Effector CD8-positive, alpha-beta T cell (primary cell): ENCODE results near the gene DNAH17.
A peak's percentile ranks its signal among the peaks of the same experiment; 100 is the strongest.

Source experiments
- DNase-seq: peaks from one replicate; lab custom pipeline; 2025; lab: John Stamatoyannopoulos, UW

The DNAH17 gene

GRCh38 chr17:78414178-78415162, 162.7 kb downstream of the DNAH17 start:
- DNase-seq, result peak; percentile 22

DNA sequence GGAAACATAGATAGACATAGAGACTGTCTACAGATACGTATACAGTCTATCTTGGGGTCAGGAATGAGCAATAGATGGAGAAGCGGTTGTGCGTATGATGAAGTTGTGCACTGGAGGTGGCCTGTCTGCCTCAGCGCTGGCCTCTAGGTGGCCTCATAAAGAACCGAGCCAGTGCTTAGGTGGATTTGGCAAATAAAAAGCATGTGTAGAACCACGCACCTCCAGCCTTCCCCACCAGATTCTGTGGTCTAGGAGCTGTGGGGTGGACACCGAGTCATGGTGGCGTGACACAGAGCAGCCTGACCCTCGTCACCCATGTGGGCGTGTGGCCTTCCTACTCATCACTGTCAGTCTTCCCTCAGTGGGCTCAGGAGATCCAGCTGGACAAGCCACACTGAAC, 164.8 kb downstream of the DNAH17 start:
- no peak for DNase-seq

- no peak for DNase-seq
These were observed 165.8 kb downstream of the DNAH17 start for GRCh38 chr17:78411241-78411857.

GRCh38 chr17:78409191-78409928, 167.8 kb downstream of the DNAH17 start:
- no peak for DNase-seq

DNA sequence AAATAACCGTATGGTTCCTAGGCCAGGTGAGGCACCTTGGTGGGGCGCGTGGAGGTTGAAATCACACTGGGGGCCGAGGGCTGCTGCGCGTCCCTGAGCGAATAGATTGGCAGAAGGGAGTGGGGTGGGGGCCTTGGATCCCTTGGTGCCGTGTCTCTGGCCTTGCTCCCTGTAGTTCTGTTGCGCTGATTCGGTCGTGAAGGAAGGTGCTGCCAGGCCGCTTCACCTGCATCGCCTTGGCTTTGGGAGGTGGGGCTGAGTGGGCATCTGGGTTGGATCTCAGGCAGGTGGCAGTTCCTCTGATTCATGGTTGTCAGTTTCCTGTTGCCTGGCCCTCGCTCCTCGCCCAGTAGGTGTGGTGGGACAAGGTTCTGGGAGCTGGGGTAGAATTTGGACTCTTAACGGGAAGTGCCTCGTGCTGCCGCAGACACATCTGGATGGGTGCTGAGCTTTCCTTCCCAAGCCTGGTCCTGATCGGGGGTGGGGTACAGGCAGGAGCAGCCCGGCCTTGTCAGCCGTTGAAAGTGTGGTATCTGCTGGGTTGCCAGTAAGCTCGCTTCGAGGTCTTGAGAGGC, 168.6 kb downstream of the DNAH17 start:
- DNase-seq, result no peak

DNA sequence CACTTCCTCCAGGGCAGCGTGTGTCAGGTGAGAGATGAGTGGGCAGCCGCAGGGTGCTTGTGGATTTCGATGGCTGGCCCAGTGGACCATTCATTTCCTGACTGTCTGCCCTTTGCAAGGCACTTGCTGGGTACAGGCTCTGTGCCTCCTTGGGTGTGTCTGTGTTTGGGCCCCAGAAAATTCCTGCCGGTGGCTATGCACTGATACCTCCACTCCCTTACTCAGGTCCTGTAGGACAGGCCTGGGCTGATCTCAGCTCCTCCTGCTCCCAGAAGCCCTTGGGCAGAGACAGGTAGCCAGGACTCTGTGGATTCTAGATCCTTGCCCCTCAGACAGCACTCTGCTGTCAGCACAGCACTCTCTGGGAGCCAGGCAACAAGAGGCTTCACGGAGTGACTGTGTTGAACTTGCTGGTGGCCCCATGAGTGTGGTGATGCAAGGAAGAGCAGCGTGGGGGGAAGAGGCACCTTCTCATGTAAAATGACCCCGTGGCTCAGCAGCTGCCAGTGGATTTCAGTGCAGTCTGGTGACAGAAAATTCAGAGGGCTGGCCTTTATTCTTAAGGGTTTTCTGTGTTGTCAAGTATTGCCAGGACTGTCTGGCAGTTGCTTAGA, 169.7 kb downstream of the DNAH17 start:
- DNase-seq, result no peak

DNA sequence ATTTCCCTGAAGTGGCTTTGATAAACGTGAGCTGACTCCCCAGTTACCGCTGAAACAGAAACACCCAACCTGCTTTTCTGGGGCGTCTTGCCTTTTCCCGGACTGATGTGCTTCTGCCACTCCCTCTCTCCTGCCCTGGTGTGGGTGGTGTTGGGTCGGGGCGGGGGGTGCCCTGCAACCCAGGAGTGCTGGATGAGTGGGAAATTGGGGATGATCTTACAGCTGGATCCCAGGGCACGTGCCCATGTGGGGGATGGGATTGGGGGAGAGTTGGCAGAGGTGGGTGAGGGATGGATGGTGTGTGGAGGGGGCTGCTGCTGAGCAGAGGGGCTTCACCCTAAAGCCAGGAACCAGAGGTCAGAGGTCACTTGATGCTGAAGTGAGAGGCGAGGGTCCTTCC, 170.3 kb downstream of the DNAH17 start:
- no peak for DNase-seq

GRCh38 chr17:78406396-78406795, 170.8 kb downstream of the DNAH17 start:
- DNase-seq, result no peak

- no peak for DNase-seq
These were observed 173.4 kb downstream of the DNAH17 start for GRCh38 chr17:78403822-78404221.

- DNase-seq, result no peak
These were observed 175.3 kb downstream of the DNAH17 start for GRCh38 chr17:78401891-78402290.

- DNase-seq, result no peak
These were observed 175.9 kb downstream of the DNAH17 start for GRCh38 chr17:78401246-78401645.

DNA sequence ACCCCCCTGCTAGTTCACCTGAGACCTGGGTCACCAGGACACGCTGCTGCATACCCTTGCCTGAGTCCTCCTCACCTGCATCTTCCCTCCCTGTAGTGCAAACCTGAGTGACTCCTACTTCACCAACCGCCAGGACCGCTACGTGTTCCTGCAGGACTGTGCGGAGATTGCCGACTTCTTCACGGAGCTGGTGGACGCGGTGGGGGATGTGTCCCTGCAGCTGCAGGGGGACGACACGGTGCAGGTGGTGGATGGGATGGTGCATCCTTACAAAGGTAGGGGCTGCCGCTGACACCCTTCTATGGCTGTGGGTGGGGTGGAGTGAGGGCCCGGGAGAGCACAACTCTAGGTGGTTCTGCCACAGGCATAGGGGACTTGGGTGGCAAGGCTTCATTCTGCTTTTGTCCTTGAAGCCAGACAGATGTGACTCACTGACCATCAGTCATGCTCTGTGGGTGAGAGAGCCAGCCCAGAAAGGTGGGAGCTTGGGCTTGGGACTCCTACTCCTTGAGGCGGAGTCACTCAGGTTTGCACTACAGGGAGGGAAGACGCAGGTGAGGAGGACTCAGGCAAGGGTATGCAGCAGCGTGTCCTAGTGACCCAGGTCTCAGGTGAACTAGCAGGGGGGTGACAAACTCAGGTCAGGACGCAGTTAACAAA, 176.5 kb downstream of the DNAH17 start:
- no peak for DNase-seq

DNA sequence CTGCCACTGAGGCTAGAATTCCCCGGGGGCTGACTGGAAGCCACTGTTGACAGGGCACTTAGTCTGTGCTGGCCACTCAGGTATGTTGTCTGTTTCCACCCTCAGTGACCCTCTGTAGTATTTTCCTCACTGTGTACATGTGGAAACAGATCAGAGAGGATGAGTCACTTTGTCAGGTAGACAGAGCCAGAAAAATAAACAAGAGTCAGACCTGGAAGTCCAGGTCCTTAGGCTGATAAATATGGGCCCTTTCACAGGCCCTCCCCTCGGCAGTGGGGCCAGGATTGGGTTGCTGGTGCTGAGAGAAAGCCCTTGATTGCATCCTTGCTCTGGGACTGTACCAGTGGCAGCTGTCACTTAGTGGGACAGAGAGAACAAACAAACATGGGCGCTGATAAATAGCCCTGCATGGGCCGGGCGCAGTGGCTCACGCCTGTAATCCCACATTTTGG, 177.5 kb downstream of the DNAH17 start:
- no peak for DNase-seq

DNA sequence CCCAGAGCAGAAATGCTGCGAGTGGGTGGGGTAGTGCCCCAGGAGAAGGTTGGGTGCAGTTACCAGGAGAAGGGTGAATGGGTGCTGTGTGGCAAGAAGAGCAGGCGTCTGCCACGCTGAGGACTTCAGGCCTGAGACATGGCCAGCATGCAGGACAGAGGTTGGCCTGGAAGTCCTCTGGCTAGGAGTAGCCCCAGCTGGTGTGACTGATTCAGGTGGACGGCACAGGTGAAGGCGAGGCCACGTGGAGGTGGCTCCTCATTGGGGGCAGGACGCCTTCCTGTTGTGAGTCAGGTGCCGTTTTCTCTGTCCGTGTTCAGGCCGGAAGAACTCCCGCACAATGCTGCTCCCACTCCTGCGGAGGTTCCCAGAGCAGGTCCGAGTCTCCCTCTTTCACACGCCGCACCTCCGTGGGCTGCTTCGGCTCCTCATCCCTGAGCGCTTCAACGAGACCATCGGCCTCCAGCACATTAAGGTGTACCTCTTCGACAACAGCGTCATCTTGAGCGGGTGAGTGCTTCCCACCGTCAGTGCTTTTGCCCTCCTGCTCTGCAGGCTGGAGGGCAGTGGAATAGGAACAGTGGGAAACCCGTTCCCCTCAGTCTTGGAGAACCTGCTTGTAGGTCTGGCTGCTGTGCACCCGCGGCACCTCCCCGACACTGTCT, 178.0 kb downstream of the DNAH17 start:
- no peak for DNase-seq

DNA sequence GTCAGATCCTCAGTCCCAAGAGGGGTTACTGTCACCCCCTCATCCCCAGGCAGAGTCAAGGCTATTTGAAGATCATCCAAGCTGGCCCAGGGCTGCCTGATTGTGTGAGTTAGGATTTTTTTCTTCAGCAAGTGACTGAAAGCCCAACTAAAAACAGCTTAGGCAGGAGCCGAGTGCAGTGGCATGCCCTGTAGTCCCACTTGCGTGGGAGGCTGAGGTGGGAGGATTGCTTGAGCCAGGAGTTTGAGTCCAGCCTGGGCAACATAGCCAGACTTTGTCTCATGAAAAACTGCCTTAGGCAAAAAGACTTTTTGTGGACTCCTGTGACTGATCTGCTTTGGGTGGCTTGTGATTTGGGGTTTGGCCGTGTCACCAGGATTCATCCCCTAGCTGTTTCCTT, 178.8 kb downstream of the DNAH17 start:
- DNase-seq, result no peak

GRCh38 chr17:78397681-78398101, 179.5 kb downstream of the DNAH17 start:
- no peak for DNase-seq

- no peak for DNase-seq
These were observed 180.5 kb downstream of the DNAH17 start for GRCh38 chr17:78396441-78397337.

DNA sequence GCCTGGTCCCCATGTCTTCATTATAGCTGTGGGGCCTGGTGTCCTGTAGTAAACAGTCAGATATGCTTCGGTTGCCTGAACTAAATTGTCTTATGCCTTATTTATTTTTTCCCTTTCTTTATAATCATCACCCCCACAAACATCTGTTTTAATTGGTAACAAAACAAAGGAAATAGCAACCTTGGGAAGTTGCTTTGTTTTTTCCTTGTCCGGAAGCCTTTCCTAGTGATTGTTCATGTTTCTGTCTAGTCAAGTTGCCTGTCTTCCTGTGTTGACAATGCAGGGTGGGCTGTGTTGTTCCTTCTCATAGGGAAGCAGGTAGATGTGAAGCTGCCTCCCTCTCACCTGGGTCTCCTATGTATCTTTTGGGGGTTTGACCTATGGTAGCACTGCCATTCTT, 182.0 kb downstream of the DNAH17 start:
- DNase-seq, result no peak

- DNase-seq, result no peak
These were observed 183.0 kb downstream of the DNAH17 start for GRCh38 chr17:78394209-78394608.
